ENCODE data around the gene CNN3.

DNA sequence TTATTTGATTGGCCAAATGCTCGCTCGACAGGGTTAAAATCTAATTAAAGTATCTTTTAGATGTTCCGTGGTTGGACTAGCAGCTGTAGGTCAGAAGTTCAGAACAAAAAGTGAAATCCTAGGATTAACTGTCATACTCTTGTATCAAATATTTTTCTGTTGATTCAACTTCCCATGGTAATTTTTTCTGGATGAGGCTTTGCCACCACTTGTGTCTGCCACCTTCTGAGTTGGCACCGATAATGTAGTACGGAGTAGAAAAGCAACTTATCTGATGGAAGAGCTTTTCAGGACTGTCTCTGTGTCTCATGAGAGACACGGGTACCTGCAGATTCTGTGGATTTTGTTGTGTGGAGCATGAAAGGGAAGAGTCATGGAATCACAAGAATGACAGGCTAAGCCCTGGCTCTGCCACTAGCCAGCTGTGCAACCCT lies 44.6 kb upstream of the CNN3 start:
- TF ChIP-seq, protein P1, sequence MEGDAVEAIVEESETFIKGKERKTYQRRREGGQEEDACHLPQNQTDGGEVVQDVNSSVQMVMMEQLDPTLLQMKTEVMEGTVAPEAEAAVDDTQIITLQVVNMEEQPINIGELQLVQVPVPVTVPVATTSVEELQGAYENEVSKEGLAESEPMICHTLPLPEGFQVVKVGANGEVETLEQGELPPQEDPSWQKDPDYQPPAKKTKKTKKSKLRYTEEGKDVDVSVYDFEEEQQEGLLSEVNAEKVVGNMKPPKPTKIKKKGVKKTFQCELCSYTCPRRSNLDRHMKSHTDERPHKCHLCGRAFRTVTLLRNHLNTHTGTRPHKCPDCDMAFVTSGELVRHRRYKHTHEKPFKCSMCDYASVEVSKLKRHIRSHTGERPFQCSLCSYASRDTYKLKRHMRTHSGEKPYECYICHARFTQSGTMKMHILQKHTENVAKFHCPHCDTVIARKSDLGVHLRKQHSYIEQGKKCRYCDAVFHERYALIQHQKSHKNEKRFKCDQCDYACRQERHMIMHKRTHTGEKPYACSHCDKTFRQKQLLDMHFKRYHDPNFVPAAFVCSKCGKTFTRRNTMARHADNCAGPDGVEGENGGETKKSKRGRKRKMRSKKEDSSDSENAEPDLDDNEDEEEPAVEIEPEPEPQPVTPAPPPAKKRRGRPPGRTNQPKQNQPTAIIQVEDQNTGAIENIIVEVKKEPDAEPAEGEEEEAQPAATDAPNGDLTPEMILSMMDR (conservative IDR thresholded peaks at IDR 0.05; ENCODE audit: low read length) = no peak
- TF ChIP-seq EZH2phosphoT487 (IDR thresholded peaks at IDR 0.05; ENCODE audit: borderline replicate concordance, low read depth, low read length) = no peak
